Heart right ventricle (tissue), 16 donors: ENCODE results near the gene MLH3. TPM values are rescaled to one million over a fixed set of nuclear protein-coding genes. Genes with fewer than 3 reads are reported as not detected.

Experiments used
- ATAC-seq, 8 donors: fragments of 200-7000 bp; cut with Tn5 transposase; one replicate each; pipeline ENCODE4 v1.9.1; 2020; ENCODE audit warnings: mild to moderate bottlenecking in 8 of 8, moderate library complexity in 8 of 8, moderate number of reproducible peaks in 1 of 8
- DNase-seq, 2 donors: peaks; one replicate each; pipeline ENCODE4 v3.0.0-alpha.2; 2020
- H3K27ac ChIP-seq, 10 donors: fragments of 200-600 bp; sonication (generic) in 2 of 10; one replicate each; pipeline versions ENCODE4 v1.5.0 to v1.8.0; 2020 to 2022; ENCODE audit warnings: mild to moderate bottlenecking in 3 of 10
- H3K27me3 ChIP-seq, 7 donors: fragments of 200-600 bp; one replicate each; pipeline ENCODE4 v1.8.0; 2021 to 2022; ENCODE audit warnings: mild to moderate bottlenecking in 2 of 7
- H3K36me3 ChIP-seq, 9 donors: fragments of 200-600 bp; sonication (generic) in 1 of 9; one replicate each; pipeline versions ENCODE4 v1.5.0 to v1.8.0; 2020 to 2022; ENCODE audit warnings: mild to moderate bottlenecking in 2 of 9
- H3K4me1 ChIP-seq, 9 donors: fragments of 200-600 bp; sonication (generic) in 1 of 9; one replicate each; pipeline versions ENCODE4 v1.5.0 to v1.8.0; 2020 to 2022; ENCODE audit warnings: mild to moderate bottlenecking in 4 of 9
- H3K4me3 ChIP-seq, 10 donors: fragments of 200-600 bp; sonication (generic) in 2 of 10; one replicate each; pipeline versions ENCODE4 v1.5.0 to v1.8.0; 2020 to 2022; ENCODE audit warnings: mild to moderate bottlenecking in 7 of 10, moderate library complexity in 2 of 10
- H3K9me3 ChIP-seq, 11 donors: fragments of 200-600 bp in 10 of 11; sonication (generic) in 2 of 11; one replicate each; pipeline versions ENCODE4 v1.5.0 to v1.8.0; 2013 to 2022; ENCODE audit warnings: mild to moderate bottlenecking in 2 of 11, control low read depth in 1 of 11, moderate library complexity in 1 of 11
- WGBS, 2 donors: extraction: QIAGEN DNeasy Blood & Tissue Kit; methylation state at CpG; one replicate each; pipeline ENCODE4 v1.1.7; 2013; ENCODE audit warnings: inconsistent platforms in 1 of 2; 5-methylcytosine and 5-hydroxymethylcytosine counted together
- intact Hi-C, 10 donors: fragments of 100-400 bp; cut with DNase I; formaldehyde crosslinking; loops; one replicate each; pipeline versions ENCODE4 v1.11.1 to v1.14.2; 2022
- polyA plus RNA-seq, 2 donors: library from polyadenylated mRNA; stranded (reverse); fragments of 200-250 nt; gene quantifications; one replicate each; pipeline ENCODE4 v1.2.3, GENCODE V29; 2013
- total RNA-seq, 10 donors: library from RNA; stranded (reverse); fragmentation: NEBNext Ultra II Directional in 3 of 10; extraction: Animal tissue kit (Norgen Biotek cat#: 25700) in 3 of 10; gene quantifications; one replicate each; pipeline versions ENCODE4 v1.2.1 to v1.2.4, GENCODE V29; 2021 to 2023
- TF ChIP-seq, protein P1 (sequence below), 9 donors: fragments of 200-600 bp; sonication (generic) in 2 of 9; IDR thresholded peaks; one replicate each; pipeline versions ENCODE4 v1.5.0 to v1.8.0; 2021 to 2022; ENCODE audit warnings: antibody characterized with exemption in 9 of 9, mild to moderate bottlenecking in 5 of 9, moderate library complexity in 1 of 9
- donor health status: Arrhythmogenic right ventricular cardiomyopathy.
- donor health status: ischemic (EF 13 %, LVEDD 7.1; RV severe dilation, severe dysfunction).
- donor health status: healthy with polysubstance abuse.
- donor health status: DM: no; HTN: yes; CAD: no.
- donor health status: DM: no; HTN: no; CAD: no.
- donor health status: ischemic (EF 25% LVEDD 6.9; RV normal size, moderate dysfunction).
- donor health status: ischemic (EF 25% LVEDD 5.7; RV mildly dilated, moderate dysfunction).
- donor health status: healthy.
- donor health status: DM: yes; HTN: yes; CAD: no.
- donor health status: Ischemic cardiomyopathy.
- donor health status: ischemic (EF 35%, LVEDD 5.7; RV mildly dilated, moderate dysfunction).
- donor health status: nonischemic (EF 11% LVEDD 7.7; RV severe dilation, severe dysfunction).
- donor health status: DM: yes; HTN: yes; CAD: no.
- donor health status: PGD.
- donor health status: ischemic (EF 29% LVEDD 5.4; RV normal size, mild dysfunction).
- donor health status: nonischemic (EF 23%, LVEDD 6.1; RV moderate dilation, normal function).

MLH3 gene
- total and polyA plus RNA-seq, 12 donors = 8.4 to 21.6 (median 18.4) TPM

DNA sequence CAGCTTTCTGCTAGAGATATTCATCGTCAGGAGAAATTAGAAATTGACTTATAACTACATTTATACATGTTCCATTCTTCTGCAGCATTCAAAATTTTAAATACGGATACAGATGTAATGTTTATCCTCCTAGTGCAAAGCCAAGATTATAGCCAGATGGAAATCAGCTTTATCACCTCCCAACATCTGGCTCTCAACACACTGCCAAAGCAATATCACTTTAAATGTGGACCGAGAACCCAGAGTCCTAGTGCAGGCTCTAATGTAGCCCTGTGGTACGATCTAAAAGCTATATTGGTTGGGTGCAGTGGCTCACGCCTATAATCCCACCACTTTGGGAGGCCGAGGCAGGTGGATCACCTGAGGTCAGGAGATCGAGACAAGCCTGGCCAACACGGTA, 6.5 kb downstream of the MLH3 start:
- H3K4me3 ChIP-seq = no peak overlapping the region
- WGBS, 2 donors = 81 to 82% methylated on average over 8 of the region's 8 CpGs
- H3K27me3 ChIP-seq = no peaks in the 10 kb centered on the region
- TF ChIP-seq, protein P1, sequence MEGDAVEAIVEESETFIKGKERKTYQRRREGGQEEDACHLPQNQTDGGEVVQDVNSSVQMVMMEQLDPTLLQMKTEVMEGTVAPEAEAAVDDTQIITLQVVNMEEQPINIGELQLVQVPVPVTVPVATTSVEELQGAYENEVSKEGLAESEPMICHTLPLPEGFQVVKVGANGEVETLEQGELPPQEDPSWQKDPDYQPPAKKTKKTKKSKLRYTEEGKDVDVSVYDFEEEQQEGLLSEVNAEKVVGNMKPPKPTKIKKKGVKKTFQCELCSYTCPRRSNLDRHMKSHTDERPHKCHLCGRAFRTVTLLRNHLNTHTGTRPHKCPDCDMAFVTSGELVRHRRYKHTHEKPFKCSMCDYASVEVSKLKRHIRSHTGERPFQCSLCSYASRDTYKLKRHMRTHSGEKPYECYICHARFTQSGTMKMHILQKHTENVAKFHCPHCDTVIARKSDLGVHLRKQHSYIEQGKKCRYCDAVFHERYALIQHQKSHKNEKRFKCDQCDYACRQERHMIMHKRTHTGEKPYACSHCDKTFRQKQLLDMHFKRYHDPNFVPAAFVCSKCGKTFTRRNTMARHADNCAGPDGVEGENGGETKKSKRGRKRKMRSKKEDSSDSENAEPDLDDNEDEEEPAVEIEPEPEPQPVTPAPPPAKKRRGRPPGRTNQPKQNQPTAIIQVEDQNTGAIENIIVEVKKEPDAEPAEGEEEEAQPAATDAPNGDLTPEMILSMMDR (IDR thresholded peaks at IDR 0.05) = no peak
- no peak for ATAC-seq
- peaks cover 0 to 54% (median 5%) of the 10 kb centered on the region in 9 donors for H3K36me3 ChIP-seq
- peaks cover 0 to 55% (median 22%) of the 10 kb centered on the region in 9 donors for H3K4me1 ChIP-seq
- no peaks in the 10 kb centered on the region for H3K9me3 ChIP-seq
- H3K27ac ChIP-seq = no peak overlapping the region
- intact Hi-C loops = no loop called here
- DNase-seq = no peak

DNA sequence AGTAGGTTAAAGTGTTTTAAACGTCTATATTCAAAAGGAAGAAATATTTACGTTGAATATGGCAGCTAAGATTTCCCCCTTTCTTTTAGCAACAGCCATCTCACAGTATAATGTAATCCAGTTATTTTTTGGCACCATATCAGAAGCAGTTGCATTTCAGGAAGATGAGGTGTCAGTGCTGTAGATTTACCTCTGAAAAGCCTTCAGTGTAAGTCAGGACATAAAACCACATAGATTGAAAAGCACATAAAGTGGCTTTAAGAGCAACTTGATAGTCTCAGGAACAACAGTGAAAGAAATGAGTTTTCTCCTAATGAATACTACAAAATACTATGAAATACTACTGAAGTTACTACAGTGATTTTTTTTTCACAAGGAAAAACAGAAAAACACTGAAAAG, 6.9 kb downstream of the MLH3 start:
- Histone ChIP-seq H3K4me3 (no peak overlapping the region), H3K27ac (no peak overlapping the region), H3K36me3 (peaks cover 0 to 55% (median 5%) of the 10 kb centered on the region in 9 donors), H3K9me3 (no peaks in the 10 kb centered on the region), H3K4me1 (peaks cover 0 to 51% (median 19%) of the 10 kb centered on the region in 9 donors), H3K27me3 (no peaks in the 10 kb centered on the region)
- ATAC-seq = no peak
- intact Hi-C loops = no loop called here
- no peak for DNase-seq
- WGBS, 2 donors = 20 to 43% methylated on average over 2 of the region's 2 CpGs
- TF ChIP-seq, protein P1 (IDR thresholded peaks at IDR 0.05) = no peak

DNA sequence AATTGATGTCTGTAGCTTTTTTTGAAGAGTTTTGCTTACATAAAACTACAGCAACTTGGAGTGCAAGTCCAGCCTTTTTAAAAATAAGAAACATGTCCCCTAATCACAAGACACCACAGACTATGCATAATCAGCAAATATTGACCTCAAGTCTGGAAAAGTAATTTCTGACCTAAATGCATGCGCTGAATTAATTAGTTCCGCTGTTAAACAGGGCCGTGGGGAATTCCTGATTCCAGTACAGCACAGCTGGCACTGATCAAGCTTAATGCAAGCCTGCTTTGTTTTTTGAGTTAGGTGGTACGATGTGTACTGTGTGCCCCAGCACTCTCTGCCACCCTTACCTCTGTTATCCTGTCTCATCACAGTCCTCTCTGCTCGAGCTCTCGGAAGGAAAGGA, 9.2 kb downstream of the MLH3 start:
- TF ChIP-seq, protein P1 (IDR thresholded peaks at IDR 0.05) = no peak
- Histone ChIP-seq H3K27me3 (no peaks in the 10 kb centered on the region), H3K9me3 (no peaks in the 10 kb centered on the region), H3K4me1 (peaks cover 0 to 39% (median 19%) of the 10 kb centered on the region in 9 donors), H3K4me3 (no peak overlapping the region), H3K27ac (no peak overlapping the region), H3K36me3 (peaks cover 0 to 74% (median 9%) of the 10 kb centered on the region in 9 donors)
- DNase-seq (no peak), ATAC-seq (no peak)
- WGBS, 2 donors = 62 to 70% methylated on average over 6 of the region's 6 CpGs
- intact Hi-C loops = no loop called here

DNA sequence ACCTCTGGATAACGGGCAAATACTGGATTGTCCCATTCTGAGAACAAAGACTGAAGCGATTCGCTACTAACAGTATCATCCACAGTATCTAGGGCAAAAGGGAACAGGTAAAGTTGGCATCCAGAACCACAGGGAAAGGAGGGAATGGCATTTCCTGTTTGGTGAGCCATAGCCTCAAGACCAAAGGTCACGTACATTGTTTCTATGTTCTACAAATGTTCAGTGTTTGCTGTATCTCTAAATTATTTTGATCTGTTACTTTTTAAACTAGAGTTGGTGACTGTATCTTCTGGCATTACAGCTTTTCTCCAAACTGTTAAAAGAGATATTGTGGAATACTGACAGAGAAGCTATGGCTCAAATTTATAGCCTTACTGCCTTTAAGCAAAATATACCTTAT, 9.7 kb downstream of the MLH3 start:
- no peak overlapping the region for H3K27ac ChIP-seq
- peaks cover 0 to 37% (median 19%) of the 10 kb centered on the region in 9 donors for H3K4me1 ChIP-seq
- H3K27me3 ChIP-seq = no peaks in the 10 kb centered on the region
- TF ChIP-seq, protein P1 (IDR thresholded peaks at IDR 0.05) = no peak
- intact Hi-C loops = no loop called here
- no peak for ATAC-seq
- no peak for DNase-seq
- no peaks in the 10 kb centered on the region for H3K9me3 ChIP-seq
- WGBS, 2 donors = 92 to 93% methylated on average over 4 of the region's 4 CpGs
- peaks cover 0 to 78% (median 9%) of the 10 kb centered on the region in 9 donors for H3K36me3 ChIP-seq
- no peak overlapping the region for H3K4me3 ChIP-seq
